Neuronal stem cell (in vitro differentiated cells): Measurements from ENCODE around the gene LEMD2.
A peak's percentile ranks its signal among the peaks of the same experiment; 100 is the strongest.

ENCODE experiments used
- DNase-seq: peaks from one replicate; pipeline ENCODE4 v3.0.0-alpha.2; 2013; ENCODE audit warnings: low spot score
- H2AFZ ChIP-seq: one replicate; pipeline ENCODE4 v1.6.1; 2013; ENCODE audit warnings: mild to moderate bottlenecking, low read length, inconsistent platforms
- H2AK5ac ChIP-seq: 2 replicates; pipeline ENCODE4 v1.6.1; 2013; ENCODE audit warnings: low read depth, mild to moderate bottlenecking, inconsistent platforms, low read length, moderate library complexity, mixed read lengths
- H2BK120ac ChIP-seq: 2 replicates; pipeline ENCODE4 v1.6.1; 2013; ENCODE audit warnings: low read depth, mild to moderate bottlenecking, inconsistent platforms, low read length, moderate library complexity, mixed read lengths
- H2BK12ac ChIP-seq: one replicate; pipeline ENCODE4 v1.6.1; 2013; ENCODE audit warnings: low read length, inconsistent platforms
- H2BK15ac ChIP-seq: 2 replicates; pipeline ENCODE4 v1.6.1; 2013; ENCODE audit warnings: mild to moderate bottlenecking, low read length, inconsistent platforms, mixed read lengths
- H2BK5ac ChIP-seq: one replicate; pipeline ENCODE4 v1.6.1; 2013; ENCODE audit warnings: inconsistent platforms, mild to moderate bottlenecking, low read length, moderate library complexity
- H3K14ac ChIP-seq: one replicate; pipeline ENCODE4 v1.6.1; 2013; ENCODE audit warnings: low read length, inconsistent platforms
- H3K18ac ChIP-seq: 2 replicates; pipeline ENCODE4 v1.6.1; 2013; ENCODE audit warnings: low read length, inconsistent platforms
- H3K23ac ChIP-seq: 2 replicates; pipeline ENCODE4 v1.6.1; 2013; ENCODE audit warnings: low read depth, mild to moderate bottlenecking, mixed read lengths, low read length, inconsistent platforms; ENCODE audit not compliant: poor library complexity
- H3K27ac ChIP-seq: replicated peaks from 3 replicates; pipeline ENCODE4 v1.5.1; 2013; ENCODE audit warnings: low read length, inconsistent platforms
- H3K27me3 ChIP-seq, 3 experiments: 2 replicates each; pipeline ENCODE4 v1.6.1; 2013; ENCODE audit warnings: low read length in 3 of 3, mild to moderate bottlenecking in 2 of 3, inconsistent platforms in 1 of 3, low read depth in 1 of 3, mixed read lengths in 1 of 3, moderate library complexity in 1 of 3; ENCODE audit not compliant: control insufficient read depth in 3 of 3, insufficient read depth in 3 of 3
- H3K36me3 ChIP-seq, 2 donors: replicated peaks in 1 of 2; 2 replicates each; pipeline ENCODE4 v1.6.1; 2013; ENCODE audit warnings: low read length in 2 of 2; ENCODE audit not compliant: control insufficient read depth in 2 of 2, insufficient read depth in 2 of 2
- H3K4ac ChIP-seq: 2 replicates; pipeline ENCODE4 v1.6.1; 2013; ENCODE audit warnings: inconsistent platforms, mild to moderate bottlenecking, low read length, moderate library complexity
- H3K4me1 ChIP-seq, 2 donors: 1 replicate in 1 of 2; 2 replicates in 1 of 2; pipeline ENCODE4 v1.6.1; 2013; ENCODE audit warnings: low read length in 2 of 2, low read depth in 1 of 2; ENCODE audit not compliant: control insufficient read depth in 2 of 2, insufficient read depth in 1 of 2
- H3K4me2 ChIP-seq: one replicate; pipeline ENCODE4 v1.6.1; 2013; ENCODE audit warnings: mild to moderate bottlenecking, low read length, inconsistent platforms; ENCODE audit not compliant: insufficient read depth, poor library complexity, severe bottlenecking
- H3K4me3 ChIP-seq, 2 donors: 2 replicates each; pipeline ENCODE4 v1.5.1; 2013; ENCODE audit warnings: low read length in 2 of 2, mild to moderate bottlenecking in 2 of 2, inconsistent platforms in 1 of 2, moderate library complexity in 1 of 2
- H3K79me1 ChIP-seq: one replicate; pipeline ENCODE4 v1.6.1; 2013; ENCODE audit warnings: low read depth, mild to moderate bottlenecking, inconsistent platforms, low read length, moderate library complexity
- H3K9ac ChIP-seq: one replicate; pipeline ENCODE4 v1.6.1; 2013; ENCODE audit warnings: mild to moderate bottlenecking, low read depth, low read length, inconsistent platforms; ENCODE audit not compliant: poor library complexity
- H3K9me3 ChIP-seq, 2 donors: replicated peaks in 1 of 2; 2 replicates each; pipeline versions ENCODE3 to v1.6.1; 2013; ENCODE audit warnings: low read length in 2 of 2, mild to moderate bottlenecking in 2 of 2, inconsistent platforms in 1 of 2, low read depth in 1 of 2, mixed read lengths in 1 of 2, moderate library complexity in 1 of 2; ENCODE audit not compliant: control insufficient read depth in 2 of 2, insufficient read depth in 1 of 2
- H4K8ac ChIP-seq: one replicate; pipeline ENCODE4 v1.6.1; 2013; ENCODE audit warnings: low read depth, mild to moderate bottlenecking, inconsistent platforms, low read length, moderate library complexity
- H4K91ac ChIP-seq: one replicate; pipeline ENCODE4 v1.6.1; 2013; ENCODE audit warnings: low read length, low read depth, mild to moderate bottlenecking, inconsistent platforms; ENCODE audit not compliant: poor library complexity
- WGBS, 2 donors: extraction: QIAGEN DNeasy Blood & Tissue Kit; methylation state at CpG; one replicate each; pipeline ENCODE4 v1.1.7; 2013; ENCODE audit warnings: missing lambda C conversion rate in 2 of 2, mixed read lengths in 1 of 2; ENCODE audit not compliant: insufficient read length in 2 of 2, insufficient replicate concordance in 1 of 2; ENCODE audit errors: extremely low coverage in 2 of 2; 5-methylcytosine and 5-hydroxymethylcytosine counted together

Gene LEMD2

GRCh38 chr6:33762713-33763112 lies 26.2 kb downstream of the LEMD2 start:
- Histone ChIP-seq H3K4me3 (no peak overlapping the region), H2BK12ac (peak overlapping the region; percentile 7), H3K14ac (no peak overlapping the region), H2AFZ (no peak overlapping the region), H3K79me1 (no peaks in the 10 kb centered on the region), H3K4ac (no peak overlapping the region), H3K4me2 (no peak overlapping the region), H3K4me1 (peaks cover 9 to 10% of the 10 kb centered on the region in 2 donors), H2BK120ac (no peak overlapping the region), H3K18ac (peak overlapping the region; percentile 11), H3K9me3 (no peaks in the 10 kb centered on the region), H3K27ac (no peak overlapping the region), H2AK5ac (peak overlapping the region; percentile 89), H4K8ac (no peak overlapping the region), H4K91ac (no peak overlapping the region), H3K36me3 (no peaks in the 10 kb centered on the region), H3K23ac (peak overlapping the region; percentile 6), H3K9ac (peak overlapping the region; percentile 45), H2BK15ac (peak overlapping the region; percentile 28), H2BK5ac (no peak overlapping the region), H3K27me3 (peaks cover 0 to 4% (median 0%) of the 10 kb centered on the region in 3 experiments)
- no CpG with 5 or more reads among the region's 4 CpGs for WGBS, 2 donors
- DNase-seq = no peak

GRCh38 chr6:33761922-33762629 lies 26.9 kb downstream of the LEMD2 start:
- Histone ChIP-seq H3K27ac (no peak overlapping the region), H3K4me2 (no peak overlapping the region), H4K8ac (no peak overlapping the region), H3K27me3 (peaks cover 0 to 4% (median 0%) of the 10 kb centered on the region in 3 experiments), H3K36me3 (no peaks in the 10 kb centered on the region), H3K9me3 (no peaks in the 10 kb centered on the region), H2BK15ac (peak overlapping the region; percentile 81), H2AFZ (peak overlapping the region; percentile 44), H2BK12ac (peak overlapping the region; percentile 59), H3K23ac (peak overlapping the region; percentile 50), H2BK120ac (peak overlapping the region; percentile 48), H3K9ac (peak overlapping the region; percentile 55), H3K4me3 (no peak overlapping the region), H3K18ac (peak overlapping the region; percentile 44), H2BK5ac (no peak overlapping the region), H3K4me1 (peaks cover 9 to 10% of the 10 kb centered on the region in 2 donors), H4K91ac (peak overlapping the region; percentile 5), H3K4ac (no peak overlapping the region), H3K14ac (peak overlapping the region; percentile 14), H2AK5ac (peak overlapping the region; percentile 73), H3K79me1 (no peaks in the 10 kb centered on the region)
- DNase-seq = no peak
- no CpG with 5 or more reads among the region's 7 CpGs for WGBS, 2 donors

- no peak overlapping the region for H3K27ac ChIP-seq
- WGBS, 2 donors = no CpG with 5 or more reads among the region's 2 CpGs
- H3K4ac ChIP-seq = no peak overlapping the region
- peak overlapping the region; percentile 48 for H2BK120ac ChIP-seq
- H3K79me1 ChIP-seq = no peaks in the 10 kb centered on the region
- no peaks in the 10 kb centered on the region for H3K9me3 ChIP-seq
- H4K91ac ChIP-seq = peak overlapping the region; percentile 5
- peaks cover 0 to 4% (median 0%) of the 10 kb centered on the region in 3 experiments for H3K27me3 ChIP-seq
- H2BK5ac ChIP-seq = no peak overlapping the region
- H3K9ac ChIP-seq = peak overlapping the region; percentile 55
- peak overlapping the region; percentile 73 for H2AK5ac ChIP-seq
- H3K4me1 ChIP-seq = peaks cover 9 to 10% of the 10 kb centered on the region in 2 donors
- peak overlapping the region; percentile 50 for H3K23ac ChIP-seq
- H3K4me3 ChIP-seq = no peak overlapping the region
- H4K8ac ChIP-seq = no peak overlapping the region
- no peaks in the 10 kb centered on the region for H3K36me3 ChIP-seq
- H3K14ac ChIP-seq = no peak overlapping the region
- H2AFZ ChIP-seq = peak overlapping the region; percentile 44
- H3K18ac ChIP-seq = peak overlapping the region; percentile 44
- no peak for DNase-seq
- H2BK15ac ChIP-seq = peak overlapping the region; percentile 81
- H3K4me2 ChIP-seq = no peak overlapping the region
- H2BK12ac ChIP-seq = peak overlapping the region; percentile 59
Measured at GRCh38 chr6:33761581-33761921, 27.4 kb downstream of the LEMD2 start.

GRCh38 chr6:33759887-33760629 lies 28.9 kb downstream of the LEMD2 start:
- Histone ChIP-seq H2BK5ac (no peak overlapping the region), H3K79me1 (no peaks in the 10 kb centered on the region), H3K9me3 (no peaks in the 10 kb centered on the region), H3K4ac (no peak overlapping the region), H2BK12ac (no peak overlapping the region), H3K23ac (no peak overlapping the region), H3K36me3 (no peaks in the 10 kb centered on the region), H3K4me3 (no peak overlapping the region), H2AFZ (no peak overlapping the region), H3K4me1 (peaks cover 14 to 16% of the 10 kb centered on the region in 2 donors), H3K4me2 (no peak overlapping the region), H4K91ac (no peak overlapping the region), H3K14ac (no peak overlapping the region), H2BK15ac (no peak overlapping the region), H2AK5ac (no peak overlapping the region), H4K8ac (no peak overlapping the region), H3K27me3 (peaks cover 0 to 4% (median 0%) of the 10 kb centered on the region in 3 experiments), H3K9ac (no peak overlapping the region), H3K18ac (no peak overlapping the region), H3K27ac (no peak overlapping the region), H2BK120ac (no peak overlapping the region)
- no CpG with 5 or more reads among the region's 9 CpGs for WGBS, 2 donors
- DNase-seq = no peak
